ENCODE data around the gene LRRK1. TPM values are rescaled to one million over a fixed set of nuclear protein-coding genes. Genes with fewer than 3 reads are reported as not detected.

Gene LRRK1
- total and polyA plus RNA-seq, 2 of the 4 experiments (the other 2 are of a cell fraction), result 3.0 to 5.8 TPM

GRCh38 chr15:101012326-101013200 is 93.4 kb downstream of the LRRK1 start:
- BruUV-seq (replicated peaks), result no TSS peak
- Histone ChIP-seq H3K9ac (ENCODE audit: low read depth, low read length) (no peak overlapping the region), H3K36me3 (ENCODE audit: control insufficient read depth, insufficient read depth, low read length) (peaks cover 9% of the 10 kb centered on the region), H2AK5ac (ENCODE audit: low read depth, low read length) (no peak overlapping the region), H4K8ac (ENCODE audit: low read depth in 2 of 2, low read length in 2 of 2) (no peak overlapping the region), H3K23ac (ENCODE audit: low read depth, low read length) (no peak overlapping the region), H3K14ac (replicated peaks; ENCODE audit: low read depth, low read length) (no peak overlapping the region), H3K27me3 (ENCODE audit: control insufficient read depth, insufficient read depth, low read length) (no peaks in the 10 kb centered on the region), H3K9me3 (ENCODE audit: control insufficient read depth, insufficient read depth, low read length) (no peaks in the 10 kb centered on the region), H4K5ac (ENCODE audit: low read depth, low read length) (no peak overlapping the region), H2AK9ac (replicated peaks; ENCODE audit: low read depth, low read length, poor library complexity) (peak overlapping the region; percentile 63), H3K18ac (ENCODE audit: low read depth, low read length) (no peak overlapping the region), H2BK20ac (ENCODE audit: low read depth, low read length) (no peak overlapping the region), H3K4me1 (ENCODE audit: control insufficient read depth, insufficient read depth, low read length) (peaks cover 3% of the 10 kb centered on the region; the same call in 1 of the 2 replicates), H4K91ac (ENCODE audit: insufficient read depth, low read depth, low read length) (no peak overlapping the region), H4K20me1 (ENCODE audit: insufficient read depth, low read length) (no peaks in the 10 kb centered on the region; the same call in 1 of the 2 replicates), H3K79me1 (ENCODE audit: low read depth in 1 of 2, low read length in 2 of 2) (no peaks in the 10 kb centered on the region), H2BK5ac (ENCODE audit: low read depth, low read length, poor library complexity, severe bottlenecking) (no peak overlapping the region), H3K56ac (ENCODE audit: extremely low read depth, insufficient read depth, low read length) (no peak overlapping the region), H3K4me2 (ENCODE audit: low read depth, low read length) (no peak overlapping the region), H2BK120ac (ENCODE audit: low read depth, low read length) (no peak overlapping the region), H3K9me1 (ENCODE audit: insufficient read depth, low read length) (peaks cover 3% of the 10 kb centered on the region; the same call in 1 of the 2 replicates), H3K27ac (ENCODE audit: insufficient read depth, low read length) (no peak overlapping the region), H2BK15ac (ENCODE audit: low read depth, low read length) (no peak overlapping the region), H3K4me3 (ENCODE audit: insufficient read depth, low read depth, low read length) (no peak overlapping the region), H2AFZ (replicated peaks; ENCODE audit: low read length, poor library complexity) (no peak overlapping the region), H3K4ac (ENCODE audit: low read depth, low read length) (no peak overlapping the region)
- intact Hi-C loops (cut with micrococcal nuclease) (loop anchor here (10.0 kb wide), 1 partner anchor 632 kb away; no protein-coding TSS in a partner anchor), in situ Hi-C loops (cut with MboI; ENCODE audit: low sequenced_read_pairs) (no loop called here), dilution Hi-C loops (cut with HindIII; ENCODE audit: low sequenced_read_pairs, unreplicated experiment) (loop anchor here (25.0 kb wide), 1 partner anchor 375 kb away; no protein-coding TSS in a partner anchor)
- ChIA-PET POLR2A (ENCODE audit: unreplicated experiment) (no interaction called here), CTCF (interaction anchor here (0.6 kb wide), 1 partner anchor 245 kb away, joined by 5 read pairs; no protein-coding TSS in a partner anchor)
- TF ChIP-seq MXI1 (IDR thresholded peaks at IDR 0.05; ENCODE audit: borderline replicate concordance, low read depth, low read length) (no peak), SMC3 (IDR thresholded peaks at IDR 0.05; ENCODE audit: low read depth, low read length) (no peak)
- TF ChIP-seq, protein P1, sequence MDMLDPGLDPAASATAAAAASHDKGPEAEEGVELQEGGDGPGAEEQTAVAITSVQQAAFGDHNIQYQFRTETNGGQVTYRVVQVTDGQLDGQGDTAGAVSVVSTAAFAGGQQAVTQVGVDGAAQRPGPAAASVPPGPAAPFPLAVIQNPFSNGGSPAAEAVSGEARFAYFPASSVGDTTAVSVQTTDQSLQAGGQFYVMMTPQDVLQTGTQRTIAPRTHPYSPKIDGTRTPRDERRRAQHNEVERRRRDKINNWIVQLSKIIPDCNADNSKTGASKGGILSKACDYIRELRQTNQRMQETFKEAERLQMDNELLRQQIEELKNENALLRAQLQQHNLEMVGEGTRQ (IDR thresholded peaks at IDR 0.05; ENCODE audit: low read depth, low read length), result no peak
- WGBS, 2 experiments (ENCODE audit: extremely low coverage in 2 of 2, insufficient read length in 1 of 2), result 91% methylated on average over 7 of the region's 20 CpGs; no CpG with 5 or more reads in 1 of the 2 experiments
- DNase-seq (no peak), ATAC-seq (ENCODE audit: low read depth) (no peak)
